Measurements from ENCODE around the gene SYT8.

SYT8 gene

DNA sequence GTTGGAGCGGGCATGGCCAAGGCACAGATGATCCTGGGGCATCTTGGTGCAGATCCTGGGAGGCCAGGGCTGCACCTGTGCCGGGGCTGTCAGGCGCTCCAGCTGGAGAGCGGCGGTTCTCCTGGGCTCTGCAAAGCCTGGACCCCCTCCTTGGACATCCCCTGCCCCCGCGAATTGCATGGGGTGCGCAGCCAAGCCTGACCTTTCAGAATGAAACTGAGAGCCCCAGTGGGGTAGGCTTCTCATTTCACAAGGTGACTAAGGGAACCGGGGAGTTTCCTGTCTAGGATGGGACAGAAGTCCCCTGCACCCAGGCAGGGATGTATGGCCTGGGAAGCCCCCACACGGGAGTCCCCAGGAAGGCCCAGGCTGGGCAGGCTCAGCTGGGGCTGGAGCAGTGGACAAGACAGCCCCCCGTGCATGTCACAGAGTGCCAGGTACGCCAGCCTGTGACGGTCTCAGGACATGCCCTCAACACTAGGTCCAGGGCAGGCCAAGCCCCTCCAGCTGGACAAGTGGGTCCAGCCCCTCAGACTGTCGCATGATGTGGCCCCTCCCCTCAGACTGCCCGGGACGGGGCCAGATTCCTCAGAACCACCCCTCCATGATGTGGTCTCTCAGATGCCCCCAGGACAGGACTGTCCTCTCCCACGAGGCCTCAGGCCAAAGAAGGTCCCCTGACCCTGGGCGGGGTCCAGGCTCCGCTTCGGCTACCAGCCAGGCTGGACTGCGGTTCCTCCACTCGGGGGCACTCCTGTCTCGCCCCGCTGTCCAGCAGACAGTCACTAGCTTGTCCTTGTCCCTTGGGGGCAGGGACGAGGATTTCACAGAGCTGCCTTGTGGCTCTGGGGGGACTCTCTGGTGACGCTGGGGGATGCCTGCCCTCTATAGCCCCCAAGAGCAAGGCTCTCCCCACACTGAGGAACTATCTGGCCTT lies 20.4 kb downstream of the SYT8 start:
- Histone ChIP-seq H3K27ac (ENCODE audit: low read length) (no peak overlapping the region), H3K27me3 (ENCODE audit: control insufficient read depth, insufficient read depth, low read length) (no peaks in the 10 kb centered on the region), H3K4me1 (ENCODE audit: control insufficient read depth, insufficient read depth, low read length) (no peaks in the 10 kb centered on the region), H3K36me3 (ENCODE audit: control insufficient read depth, insufficient read depth, low read length) (no peaks in the 10 kb centered on the region), H3K4me3 (ENCODE audit: low read length) (no peak overlapping the region), H3K9me3 (ENCODE audit: control insufficient read depth, insufficient read depth, low read length) (no peaks in the 10 kb centered on the region)
- WGBS (ENCODE audit: insufficient coverage, insufficient read length), result no CpG with 5 or more reads among the region's 26 CpGs
- no peak for DNase-seq (ENCODE audit: low read depth, low spot score)

DNA sequence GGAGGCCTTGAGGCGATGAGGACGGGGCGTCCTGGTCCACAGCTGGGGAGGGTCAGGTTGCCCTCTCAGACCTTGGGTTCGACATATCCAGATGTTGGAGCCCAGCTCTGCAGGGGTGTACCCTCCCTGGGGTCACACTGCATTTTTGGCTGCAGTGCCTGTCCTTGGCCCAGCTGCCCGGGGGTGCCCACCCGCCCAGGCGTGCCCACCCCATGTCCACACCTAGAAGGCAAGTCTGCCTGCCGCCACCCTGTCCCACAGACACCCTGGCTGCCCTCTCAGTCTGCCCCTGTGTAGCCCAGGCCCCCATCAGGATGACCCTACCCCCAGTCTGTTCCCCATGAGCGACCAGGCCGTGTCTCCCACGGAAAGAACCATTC lies 21.1 kb downstream of the SYT8 start:
- Histone ChIP-seq H3K4me3 (ENCODE audit: low read length) (no peak overlapping the region), H3K9me3 (ENCODE audit: control insufficient read depth, insufficient read depth, low read length) (no peaks in the 10 kb centered on the region), H3K36me3 (ENCODE audit: control insufficient read depth, insufficient read depth, low read length) (no peaks in the 10 kb centered on the region), H3K27me3 (ENCODE audit: control insufficient read depth, insufficient read depth, low read length) (no peaks in the 10 kb centered on the region), H3K27ac (ENCODE audit: low read length) (no peak overlapping the region), H3K4me1 (ENCODE audit: control insufficient read depth, insufficient read depth, low read length) (no peaks in the 10 kb centered on the region)
- DNase-seq (ENCODE audit: low read depth, low spot score), result no peak
- no CpG with 5 or more reads among the region's 11 CpGs for WGBS (ENCODE audit: insufficient coverage, insufficient read length)

DNA sequence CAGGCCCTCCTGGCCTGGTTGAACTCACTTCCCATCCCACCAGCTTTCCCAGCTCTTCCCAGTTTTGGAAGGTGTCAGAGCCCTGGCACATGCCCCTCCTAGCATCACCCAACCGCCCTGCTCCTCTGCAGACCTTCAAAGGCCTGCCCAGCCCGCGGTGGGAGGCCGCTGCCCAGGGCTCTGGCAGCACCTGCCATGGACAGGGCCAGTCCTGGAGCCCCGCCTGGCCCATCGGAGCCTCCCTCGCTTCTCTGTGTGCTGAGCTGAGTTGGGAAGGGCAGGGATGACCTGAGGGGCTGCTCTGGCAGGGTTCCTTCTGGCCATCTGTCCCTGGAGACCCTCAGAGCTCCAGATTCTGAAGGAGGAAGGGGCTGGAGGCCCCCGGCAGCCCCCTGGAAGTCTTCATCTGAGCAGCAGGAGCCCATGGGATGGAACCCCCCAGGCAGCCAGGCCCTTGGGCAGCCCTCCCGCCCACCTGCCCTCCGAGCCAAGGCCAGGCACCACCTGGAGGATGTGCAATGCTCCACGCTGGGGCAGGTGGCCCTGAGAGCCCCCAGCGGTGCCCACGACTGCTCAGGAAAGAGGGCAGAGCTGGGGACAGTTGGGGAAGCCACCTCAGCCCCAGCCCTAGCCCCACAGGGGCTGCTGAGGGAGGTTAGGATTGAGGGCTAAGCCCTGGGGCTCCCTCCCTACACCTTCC lies 21.7 kb downstream of the SYT8 start:
- H3K27ac ChIP-seq (ENCODE audit: low read length), result no peak overlapping the region
- H3K36me3 ChIP-seq (ENCODE audit: control insufficient read depth, insufficient read depth, low read length), result no peaks in the 10 kb centered on the region
- H3K4me1 ChIP-seq (ENCODE audit: control insufficient read depth, insufficient read depth, low read length), result no peaks in the 10 kb centered on the region
- H3K4me3 ChIP-seq (ENCODE audit: low read length), result no peak overlapping the region
- H3K27me3 ChIP-seq (ENCODE audit: control insufficient read depth, insufficient read depth, low read length), result no peaks in the 10 kb centered on the region
- DNase-seq (ENCODE audit: low read depth, low spot score), result no peak
- WGBS (ENCODE audit: insufficient coverage, insufficient read length), result no CpG with 5 or more reads among the region's 13 CpGs
- H3K9me3 ChIP-seq (ENCODE audit: control insufficient read depth, insufficient read depth, low read length), result no peaks in the 10 kb centered on the region

DNA sequence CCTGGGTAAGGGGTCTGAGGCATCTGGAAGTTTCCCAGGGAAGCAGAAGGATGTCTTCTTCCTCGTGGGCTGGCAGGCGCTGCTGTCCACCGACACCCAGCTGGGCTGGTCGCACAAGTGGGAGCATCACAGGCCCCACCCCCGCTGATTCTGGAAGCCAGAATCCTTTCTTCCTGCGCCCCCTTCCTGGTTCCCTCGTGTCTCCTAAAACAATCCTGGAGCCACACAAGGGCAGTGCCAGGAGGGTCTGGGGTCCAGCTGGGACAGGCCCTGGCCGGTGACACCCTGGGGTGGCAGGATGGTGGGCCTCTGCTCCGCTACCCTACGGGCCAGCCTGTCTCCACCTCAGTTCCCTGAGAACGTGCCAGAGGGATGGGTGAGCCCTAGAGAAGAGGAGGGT lies 22.3 kb downstream of the SYT8 start:
- H3K27me3 ChIP-seq (ENCODE audit: control insufficient read depth, insufficient read depth, low read length), result no peaks in the 10 kb centered on the region
- no peak overlapping the region for H3K4me3 ChIP-seq (ENCODE audit: low read length)
- DNase-seq (ENCODE audit: low read depth, low spot score), result no peak
- WGBS (ENCODE audit: insufficient coverage, insufficient read length), result no CpG with 5 or more reads among the region's 11 CpGs
- no peaks in the 10 kb centered on the region for H3K4me1 ChIP-seq (ENCODE audit: control insufficient read depth, insufficient read depth, low read length)
- no peaks in the 10 kb centered on the region for H3K9me3 ChIP-seq (ENCODE audit: control insufficient read depth, insufficient read depth, low read length)
- no peaks in the 10 kb centered on the region for H3K36me3 ChIP-seq (ENCODE audit: control insufficient read depth, insufficient read depth, low read length)
- H3K27ac ChIP-seq (ENCODE audit: low read length), result no peak overlapping the region

DNA sequence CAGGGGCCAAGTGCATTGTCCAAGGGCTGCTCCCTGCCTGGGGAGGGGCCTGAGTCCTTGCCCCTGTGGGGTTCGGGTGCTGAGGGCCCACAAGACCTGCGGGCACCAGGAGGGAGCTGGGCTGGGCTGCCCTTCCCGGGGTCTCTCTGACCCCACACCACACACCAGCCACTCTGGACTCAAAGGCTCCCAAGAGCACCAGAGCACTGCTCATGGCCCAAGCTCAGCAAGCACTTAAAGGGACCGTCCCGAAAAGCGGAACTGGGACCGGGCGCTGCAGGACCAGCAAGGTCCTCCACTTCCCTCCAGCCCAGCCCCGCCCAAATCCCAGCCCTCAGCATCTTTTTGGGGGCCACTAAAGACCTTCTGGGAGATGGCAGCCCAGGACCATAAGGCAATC lies 23.4 kb downstream of the SYT8 start:
- 0 out of 2 replicates have a peak, but pooled peaks cover 2% of the 10 kb centered on the region for H3K36me3 ChIP-seq (ENCODE audit: control insufficient read depth, insufficient read depth, low read length)
- DNase-seq (ENCODE audit: low read depth, low spot score), result no peak

DNA sequence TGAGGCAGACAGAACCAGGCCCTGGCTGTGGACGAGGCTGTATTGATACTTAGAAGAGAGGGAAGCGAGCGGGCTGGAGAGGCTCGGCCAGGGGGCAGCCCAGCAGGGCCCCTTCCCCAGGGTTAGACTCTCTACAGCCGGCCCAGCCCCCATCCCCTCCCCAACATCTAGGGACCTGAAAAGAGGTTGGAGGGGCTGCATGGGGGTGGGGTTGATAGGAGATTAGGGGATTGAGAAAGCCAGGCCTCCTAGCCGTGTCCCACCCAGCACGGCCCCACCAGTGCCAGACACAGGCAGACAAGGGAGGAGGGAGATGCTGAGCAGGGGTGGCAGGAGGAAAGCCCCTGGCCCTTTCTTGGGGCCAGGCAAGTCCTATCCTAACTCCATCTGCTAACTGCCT lies 23.8 kb downstream of the SYT8 start:
- H3K9me3 ChIP-seq (ENCODE audit: control insufficient read depth, insufficient read depth, low read length), result no peaks in the 10 kb centered on the region
- no peak for DNase-seq (ENCODE audit: low read depth, low spot score)
- H3K27me3 ChIP-seq (ENCODE audit: control insufficient read depth, insufficient read depth, low read length), result no peaks in the 10 kb centered on the region
- peaks cover 5% of the 10 kb centered on the region for H3K4me1 ChIP-seq (ENCODE audit: control insufficient read depth, insufficient read depth, low read length)
- 0 out of 2 replicates have a peak, but pooled peaks cover 3% of the 10 kb centered on the region for H3K36me3 ChIP-seq (ENCODE audit: control insufficient read depth, insufficient read depth, low read length)
- H3K27ac ChIP-seq (ENCODE audit: low read length), result no peak overlapping the region
- H3K4me3 ChIP-seq (ENCODE audit: low read length), result no peak overlapping the region
- WGBS (ENCODE audit: insufficient coverage, insufficient read length), result no CpG with 5 or more reads among the region's 7 CpGs

More for the DNA sequence above, 23.4 kb downstream of the SYT8 start:
- no CpG with 5 or more reads among the region's 9 CpGs for WGBS (ENCODE audit: insufficient coverage, insufficient read length)
- Histone ChIP-seq H3K4me1 (ENCODE audit: control insufficient read depth, insufficient read depth, low read length) (peaks cover 2% of the 10 kb centered on the region), H3K9me3 (ENCODE audit: control insufficient read depth, insufficient read depth, low read length) (no peaks in the 10 kb centered on the region), H3K27ac (ENCODE audit: low read length) (no peak overlapping the region), H3K27me3 (ENCODE audit: control insufficient read depth, insufficient read depth, low read length) (no peaks in the 10 kb centered on the region), H3K4me3 (ENCODE audit: low read length) (no peak overlapping the region)

DNA sequence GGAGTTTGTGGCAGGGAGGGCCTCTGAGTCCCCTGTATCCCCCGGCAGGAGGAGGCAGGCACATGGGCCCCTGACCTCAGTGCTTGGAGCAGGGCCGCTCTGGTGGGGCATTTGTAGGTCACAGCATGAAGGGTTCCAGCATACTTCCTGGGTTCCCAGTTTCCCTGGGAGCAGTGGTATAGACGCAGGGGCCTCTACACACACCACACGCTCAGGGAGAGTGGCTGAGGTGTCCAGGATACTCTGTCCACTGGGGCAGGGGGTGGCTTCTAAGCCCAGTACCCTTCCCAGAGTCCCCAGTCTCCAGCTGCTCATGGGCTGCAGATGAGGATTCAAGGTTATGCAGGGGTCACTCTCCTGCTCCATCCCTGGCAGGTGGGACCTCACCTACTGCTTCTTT lies 24.2 kb downstream of the SYT8 start:
- Histone ChIP-seq H3K36me3 (ENCODE audit: control insufficient read depth, insufficient read depth, low read length) (0 out of 2 replicates have a peak, but pooled peaks cover 3% of the 10 kb centered on the region), H3K4me3 (ENCODE audit: low read length) (no peak overlapping the region), H3K4me1 (ENCODE audit: control insufficient read depth, insufficient read depth, low read length) (peaks cover 7% of the 10 kb centered on the region), H3K27ac (ENCODE audit: low read length) (no peak overlapping the region), H3K9me3 (ENCODE audit: control insufficient read depth, insufficient read depth, low read length) (no peaks in the 10 kb centered on the region), H3K27me3 (ENCODE audit: control insufficient read depth, insufficient read depth, low read length) (no peaks in the 10 kb centered on the region)
- DNase-seq (ENCODE audit: low read depth, low spot score), result no peak
- no CpG with 5 or more reads among the region's 4 CpGs for WGBS (ENCODE audit: insufficient coverage, insufficient read length)

DNA sequence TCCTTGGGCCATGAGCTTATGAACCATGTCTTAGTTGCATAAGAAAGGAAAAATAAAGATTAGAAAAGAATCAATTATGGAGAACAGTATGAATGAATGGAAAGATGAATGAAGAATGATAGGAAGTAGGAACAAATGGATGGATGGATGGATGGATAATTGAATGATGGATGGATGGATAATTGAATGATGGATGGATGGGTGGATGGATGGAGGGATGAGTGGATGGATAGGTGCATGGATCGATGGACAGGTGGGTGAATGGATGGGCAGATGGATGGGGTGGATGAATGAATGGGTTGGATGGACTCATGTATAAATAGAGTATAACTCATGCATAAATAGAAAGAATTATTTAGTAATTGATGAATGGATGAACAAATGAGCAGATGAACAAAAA lies 25.3 kb downstream of the SYT8 start:
- 0 out of 2 replicates have a peak, but pooled peaks cover 3% of the 10 kb centered on the region for H3K36me3 ChIP-seq (ENCODE audit: control insufficient read depth, insufficient read depth, low read length)
- no peak for DNase-seq (ENCODE audit: low read depth, low spot score)
- H3K4me3 ChIP-seq (ENCODE audit: low read length), result no peak overlapping the region
- no peak overlapping the region for H3K27ac ChIP-seq (ENCODE audit: low read length)
- WGBS (ENCODE audit: insufficient coverage, insufficient read length), result no CpG with 5 or more reads among the region's 1 CpG
- H3K9me3 ChIP-seq (ENCODE audit: control insufficient read depth, insufficient read depth, low read length), result no peaks in the 10 kb centered on the region
- no peaks in the 10 kb centered on the region for H3K27me3 ChIP-seq (ENCODE audit: control insufficient read depth, insufficient read depth, low read length)
- peaks cover 7% of the 10 kb centered on the region for H3K4me1 ChIP-seq (ENCODE audit: control insufficient read depth, insufficient read depth, low read length)

DNA sequence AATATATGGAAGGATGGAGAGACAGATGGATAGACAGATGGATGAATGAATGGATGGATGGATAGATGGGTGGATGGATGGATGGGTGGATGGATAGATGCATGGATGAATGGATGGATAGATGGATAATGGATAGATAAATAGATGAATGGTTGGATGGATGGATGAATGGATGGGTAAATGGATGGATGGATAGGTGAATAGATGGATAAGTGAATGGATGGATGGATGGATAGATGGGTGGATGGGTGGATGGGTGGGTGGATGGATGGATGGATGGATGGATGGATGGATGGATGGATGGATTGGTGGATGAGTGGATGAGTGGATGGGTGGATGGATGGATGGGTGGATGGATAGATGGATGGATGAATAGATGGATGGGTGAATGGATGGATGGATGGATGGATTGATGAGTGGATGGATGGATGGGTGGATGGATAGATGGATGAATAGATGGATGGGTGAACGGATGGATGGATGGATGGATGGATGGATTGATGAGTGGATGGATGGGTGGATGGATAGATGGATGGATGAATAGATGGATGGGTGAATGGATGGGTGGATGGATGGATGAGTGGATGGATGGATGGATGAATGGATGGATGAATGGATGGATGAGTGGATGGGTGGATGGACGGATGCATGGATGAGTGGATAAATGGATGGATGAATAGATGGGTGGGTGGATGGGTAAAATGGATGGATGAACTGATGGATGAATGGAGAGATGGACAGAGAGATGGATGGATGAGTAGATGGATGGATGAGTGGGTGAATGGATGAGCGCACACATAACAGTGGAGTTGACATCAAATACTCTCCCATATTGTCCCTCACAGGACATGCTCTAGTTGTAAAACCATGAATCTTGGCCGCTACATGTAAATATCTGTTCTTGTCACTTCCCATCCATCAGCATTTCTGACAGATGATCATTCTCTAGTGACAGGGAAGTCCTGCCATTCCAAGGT lies 26.9 kb downstream of the SYT8 start:
- Histone ChIP-seq H3K4me3 (ENCODE audit: low read length) (no peak overlapping the region), H3K4me1 (ENCODE audit: control insufficient read depth, insufficient read depth, low read length) (peaks cover 7% of the 10 kb centered on the region), H3K9me3 (ENCODE audit: control insufficient read depth, insufficient read depth, low read length) (no peaks in the 10 kb centered on the region), H3K27me3 (ENCODE audit: control insufficient read depth, insufficient read depth, low read length) (no peaks in the 10 kb centered on the region), H3K36me3 (ENCODE audit: control insufficient read depth, insufficient read depth, low read length) (0 out of 2 replicates have a peak, but pooled peaks cover 3% of the 10 kb centered on the region), H3K27ac (ENCODE audit: low read length) (no peak overlapping the region)
- no peak for DNase-seq (ENCODE audit: low read depth, low spot score)
- WGBS (ENCODE audit: insufficient coverage, insufficient read length), result no CpG with 5 or more reads among the region's 4 CpGs
